SK-N-SH (cell line): ENCODE results near the gene MIF4GD. TPM values are rescaled to one million over a fixed set of nuclear protein-coding genes. Genes with fewer than 3 reads are reported as not detected.

Experiments used
- CTCF ChIA-PET: fragments of 300-600, 350-600 bp; formaldehyde crosslinking; extraction: SDS; loops from one replicate; lab custom pipeline; 2021; lab: Yijun Ruan, JAX
- POLR2A ChIA-PET: fragments of 350-600 bp; sonication (Branson Sonifier 250); formaldehyde crosslinking; extraction: SDS; loops from one replicate; lab custom pipeline; 2020; ENCODE audit warnings: antibody characterized with exemption, inconsistent platforms; lab: Yijun Ruan, JAX
- DNase-seq: peaks from one replicate; pipeline ENCODE4 v3.0.0; 2012
- H2AFZ ChIP-seq: fragments of 200-600 bp; sonication (generic); 2 replicates; pipeline ENCODE4 v1.8.1; 2016; ENCODE audit warnings: antibody characterized with exemption, mild to moderate bottlenecking, low read depth
- H3F3A ChIP-seq: fragments of 200-600 bp; sonication (generic); replicated peaks from 2 replicates; pipeline ENCODE3; 2016; ENCODE audit warnings: antibody characterized with exemption, mild to moderate bottlenecking; ENCODE audit not compliant: insufficient read depth
- H3K27ac ChIP-seq, 2 experiments: fragments of 200-500 bp in 1 of 2; fragments of 200-600 bp in 1 of 2; sonication (Bioruptor generic) in 1 of 2; sonication (generic), shearing (Covaris generic) in 1 of 2; 2 replicates each; pipeline versions ENCODE4 v1.5.1 to v1.6.1; 2014 to 2016; ENCODE audit warnings: low read depth in 2 of 2, inconsistent platforms in 1 of 2, low read length in 1 of 2, mild to moderate bottlenecking in 1 of 2, mixed read lengths in 1 of 2
- H3K27me3 ChIP-seq: fragments of 200-600 bp; sonication (generic), shearing (Covaris generic); 2 replicates; pipeline ENCODE4 v1.6.1; 2016; ENCODE audit warnings: mixed run types; ENCODE audit not compliant: insufficient read depth
- H3K36me3 ChIP-seq, 2 experiments: fragments of 200-500 bp in 1 of 2; fragments of 200-600 bp in 1 of 2; sonication (Bioruptor generic) in 1 of 2; sonication (generic) in 1 of 2; replicated peaks in 1 of 2; 2 replicates each; pipeline versions ENCODE3 to v1.5.1; 2014 to 2016; ENCODE audit warnings: low read length in 1 of 2, mild to moderate bottlenecking in 1 of 2; ENCODE audit not compliant: insufficient read depth in 2 of 2, control insufficient read depth in 1 of 2
- H3K4me1 ChIP-seq, 2 experiments: fragments of 200-500 bp in 1 of 2; fragments of 200-600 bp in 1 of 2; sonication (Bioruptor generic) in 1 of 2; sonication (generic), shearing (Covaris generic) in 1 of 2; 2 replicates each; pipeline versions ENCODE4 v1.5.1 to v1.6.1; 2014 to 2016; ENCODE audit warnings: low read depth in 1 of 2, low read length in 1 of 2, mixed run types in 1 of 2; ENCODE audit not compliant: insufficient read depth in 2 of 2, control insufficient read depth in 1 of 2
- H3K4me2 ChIP-seq: fragments of 200-600 bp; sonication (generic), shearing (Covaris generic); 2 replicates; pipeline ENCODE4 v1.6.1; 2017; ENCODE audit warnings: mixed run types
- H3K4me3 ChIP-seq, 2 experiments: fragments of 200-500 bp in 1 of 2; fragments of 200-600 bp in 1 of 2; sonication (Bioruptor generic) in 1 of 2; sonication (generic), shearing (Covaris generic) in 1 of 2; 2 replicates each; pipeline versions ENCODE4 v1.5.1 to v1.8.1; 2014 to 2016; ENCODE audit warnings: low read depth in 2 of 2, inconsistent platforms in 1 of 2, low read length in 1 of 2, mild to moderate bottlenecking in 1 of 2, mixed read lengths in 1 of 2, moderate library complexity in 1 of 2
- H3K79me2 ChIP-seq: fragments of 200-600 bp; sonication (generic); 2 replicates; pipeline ENCODE4 v1.8.1; 2017; ENCODE audit warnings: mild to moderate bottlenecking; ENCODE audit not compliant: insufficient read depth
- H3K9ac ChIP-seq: fragments of 200-600 bp; sonication (generic); 2 replicates; pipeline ENCODE4 v1.6.1; 2017; ENCODE audit warnings: mixed run types
- H3K9me2 ChIP-seq: fragments of 200-600 bp; sonication (generic); 2 replicates; pipeline ENCODE4 v1.6.1; 2017; ENCODE audit warnings: mixed run types
- H3K9me3 ChIP-seq: fragments of 200-600 bp; sonication (generic); 2 replicates; pipeline ENCODE4 v1.6.1; 2017; ENCODE audit warnings: mixed run types, mild to moderate bottlenecking, moderate library complexity
- H4K20me1 ChIP-seq: fragments of 200-600 bp; sonication (generic); 2 replicates; pipeline ENCODE4 v1.6.1; 2017; ENCODE audit warnings: mild to moderate bottlenecking, mixed run types; ENCODE audit not compliant: insufficient read depth
- CTCF ChIP-seq: fragments of 200-600 bp; sonication (generic); IDR thresholded peaks from 2 replicates; pipeline ENCODE4 v1.6.1; 2017; ENCODE audit warnings: antibody characterized with exemption, mild to moderate bottlenecking, moderate library complexity
- EZH2phosphoT487 ChIP-seq: fragments of 200-600 bp; sonication (generic); IDR thresholded peaks from 2 replicates; pipeline ENCODE4 v1.6.1; 2017; ENCODE audit warnings: low read depth, mixed run types, mild to moderate bottlenecking, antibody characterized with exemption, moderate library complexity, borderline replicate concordance
- GATA2 ChIP-seq: sonication (generic); formaldehyde crosslinking; IDR thresholded peaks from 2 replicates; pipeline ENCODE4 v1.5.0; 2020; ENCODE audit warnings: mild to moderate bottlenecking, missing genetic modification reagents
- MEF2A ChIP-seq: IDR thresholded peaks from 2 replicates; pipeline ENCODE4 v1.4.0; 2012; ENCODE audit warnings: low read depth, borderline replicate concordance
- MXI1 ChIP-seq: IDR thresholded peaks from 2 replicates; pipeline ENCODE4 v1.6.1; 2012; ENCODE audit warnings: mild to moderate bottlenecking, low read depth, low read length, improper control_type of control experiment
- NFIC ChIP-seq: IDR thresholded peaks from 2 replicates; pipeline ENCODE4 v1.4.0; 2012; ENCODE audit warnings: borderline replicate concordance
- NRF1 ChIP-seq: IDR thresholded peaks from 2 replicates; pipeline ENCODE4 v1.6.1; 2012; ENCODE audit warnings: low read depth, mild to moderate bottlenecking, low read length
- PBX3 ChIP-seq: IDR thresholded peaks from 2 replicates; pipeline ENCODE4; 2012
- REST ChIP-seq: IDR thresholded peaks from 2 replicates; pipeline ENCODE4 v1.6.1; 2012; ENCODE audit warnings: mild to moderate bottlenecking, low read depth, low read length, moderate library complexity
- RFX5 ChIP-seq: IDR thresholded peaks from 2 replicates; pipeline ENCODE4 v1.6.1; 2012; ENCODE audit warnings: mild to moderate bottlenecking, improper control_type of control experiment, low read length
- TAF1 ChIP-seq: IDR thresholded peaks from 2 replicates; pipeline ENCODE4 v1.6.1; 2012; ENCODE audit warnings: low read depth, mild to moderate bottlenecking, low read length, moderate library complexity, borderline replicate concordance
- YY1 ChIP-seq: IDR thresholded peaks from 2 replicates; pipeline ENCODE4 v1.4.0; 2012; ENCODE audit warnings: low read depth, mild to moderate bottlenecking
- ZBTB33 ChIP-seq: IDR thresholded peaks from 2 replicates; pipeline ENCODE4 v1.4.0; 2012; ENCODE audit warnings: low read depth, borderline replicate concordance
- WGBS: methylation state at CpG from one replicate; pipeline ENCODE4 v1.1.6; 2017; ENCODE audit warnings: low lambda C conversion rate; 5-methylcytosine and 5-hydroxymethylcytosine counted together
- polyA plus RNA-seq, 3 experiments: library from polyadenylated mRNA; depleted of rRNA; stranded (reverse); fragments of >200 nt; gene quantifications; 2 replicates each; pipeline ENCODE4 v1.2.3, GENCODE V29; 2012

Gene MIF4GD
- polyA plus RNA-seq, 1 of the 3 experiments (the other 2 are of a cell fraction) = 65.4 TPM

- Histone ChIP-seq H3K79me2 (peaks cover 7% of the 10 kb centered on the region), H3K4me1 (no peaks in the 10 kb centered on the region), H3K4me3 (no peak overlapping the region), H3K27ac (no peak overlapping the region), H4K20me1 (peaks cover 5% of the 10 kb centered on the region), H3K4me2 (no peak overlapping the region), H3K9me2 (no peaks in the 10 kb centered on the region), H3K36me3 (peaks cover 33 to 36% of the 10 kb centered on the region in 2 experiments), H3K27me3 (no peaks in the 10 kb centered on the region), H2AFZ (no peak overlapping the region), H3K9me3 (no peaks in the 10 kb centered on the region), H3K9ac (no peak overlapping the region), H3F3A (peaks cover 15% of the 10 kb centered on the region)
- DNase-seq = no peak
- TF ChIP-seq MEF2A = no peak
- TF ChIP-seq NRF1 = no peak
- TF ChIP-seq MXI1 = no peak
- no peak for TF ChIP-seq PBX3
- no peak for TF ChIP-seq RFX5
- no peak for TF ChIP-seq GATA2 (CRISPR knock-in tag)
- TF ChIP-seq EZH2phosphoT487 = no peak
- no peak for TF ChIP-seq ZBTB33
- TF ChIP-seq CTCF = no peak
- ChIA-PET POLR2A (interaction anchor here (1.4 kb wide), 1 partner anchor 75 kb away, joined by 3 read pairs; no protein-coding TSS in a partner anchor), CTCF (interaction anchor here (1.0 to 1.8 kb wide), 4 partner anchors 18 to 94 kb away, joined by 3 to 6 read pairs (median 5); no protein-coding TSS in a partner anchor)
- WGBS = 93% methylated on average over 10 of the region's 10 CpGs
These were observed 47.2 kb upstream of the MIF4GD start for GRCh38 chr17:75318211-75318610.

DNA sequence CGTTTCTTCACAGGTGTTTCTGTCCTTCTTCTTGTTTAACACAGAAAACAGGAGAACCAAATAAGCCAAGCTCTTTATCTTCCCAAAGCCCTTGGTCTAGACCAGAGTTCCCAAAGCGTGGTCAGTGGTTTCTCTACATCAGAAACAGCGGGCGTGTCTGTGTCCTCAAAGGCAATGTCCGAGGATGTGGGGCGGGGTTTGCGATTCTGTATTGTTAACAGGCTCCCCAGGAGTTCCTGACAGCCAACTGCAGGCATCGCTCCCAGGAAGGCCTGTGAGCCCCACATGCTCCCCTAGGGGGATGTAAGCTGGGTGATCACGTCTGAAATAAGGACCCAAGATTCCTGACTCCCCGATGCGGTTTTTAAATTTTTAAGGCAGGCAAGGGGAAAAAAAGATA is 46.6 kb upstream of the MIF4GD start:
- ChIA-PET CTCF (interaction anchor here (1.0 to 1.9 kb wide), 3 partner anchors 26 to 95 kb away, joined by 5 to 7 read pairs (median 6); partner anchors contain the start of gene SLC25A19), POLR2A (interaction anchor here (1.4 kb wide), 1 partner anchor 75 kb away, joined by 3 read pairs; no protein-coding TSS in a partner anchor)
- TF ChIP-seq REST = no peak
- no peak for TF ChIP-seq GATA2 (CRISPR knock-in tag)
- TF ChIP-seq TAF1 = no peak
- TF ChIP-seq RFX5 = no peak
- TF ChIP-seq YY1 = no peak
- no peak for TF ChIP-seq MEF2A
- no peak for TF ChIP-seq CTCF
- TF ChIP-seq EZH2phosphoT487 = no peak
- TF ChIP-seq NFIC = no peak

More for the DNA sequence above, 46.6 kb upstream of the MIF4GD start:
- no peaks in the 10 kb centered on the region for H3K9me2 ChIP-seq
- H4K20me1 ChIP-seq = peaks cover 3% of the 10 kb centered on the region
- no peaks in the 10 kb centered on the region for H3K4me1 ChIP-seq
- no peak overlapping the region for H3K4me2 ChIP-seq
- no peak overlapping the region for H3K9ac ChIP-seq
- no peak overlapping the region for H3K4me3 ChIP-seq
- H2AFZ ChIP-seq = no peak overlapping the region
- H3F3A ChIP-seq = peaks cover 11% of the 10 kb centered on the region
- H3K79me2 ChIP-seq = peaks cover 6% of the 10 kb centered on the region
- H3K27ac ChIP-seq = no peak overlapping the region
- DNase-seq = no peak
- peaks cover 31 to 36% of the 10 kb centered on the region in 2 experiments for H3K36me3 ChIP-seq
- no peaks in the 10 kb centered on the region for H3K9me3 ChIP-seq
- H3K27me3 ChIP-seq = no peaks in the 10 kb centered on the region
- 95% methylated on average over 11 of the region's 11 CpGs for WGBS
